Measurements from ENCODE around the gene TBC1D10B. TPM values are rescaled to one million over a fixed set of nuclear protein-coding genes. Genes with fewer than 3 reads are reported as not detected.

Gene TBC1D10B
- total and polyA plus RNA-seq, 9 of the 15 experiments (the other 6 are each of a cell fraction or from before 2014, with no cell fraction given), result 2.2 to 55.4 (median 17.5) TPM

DNA sequence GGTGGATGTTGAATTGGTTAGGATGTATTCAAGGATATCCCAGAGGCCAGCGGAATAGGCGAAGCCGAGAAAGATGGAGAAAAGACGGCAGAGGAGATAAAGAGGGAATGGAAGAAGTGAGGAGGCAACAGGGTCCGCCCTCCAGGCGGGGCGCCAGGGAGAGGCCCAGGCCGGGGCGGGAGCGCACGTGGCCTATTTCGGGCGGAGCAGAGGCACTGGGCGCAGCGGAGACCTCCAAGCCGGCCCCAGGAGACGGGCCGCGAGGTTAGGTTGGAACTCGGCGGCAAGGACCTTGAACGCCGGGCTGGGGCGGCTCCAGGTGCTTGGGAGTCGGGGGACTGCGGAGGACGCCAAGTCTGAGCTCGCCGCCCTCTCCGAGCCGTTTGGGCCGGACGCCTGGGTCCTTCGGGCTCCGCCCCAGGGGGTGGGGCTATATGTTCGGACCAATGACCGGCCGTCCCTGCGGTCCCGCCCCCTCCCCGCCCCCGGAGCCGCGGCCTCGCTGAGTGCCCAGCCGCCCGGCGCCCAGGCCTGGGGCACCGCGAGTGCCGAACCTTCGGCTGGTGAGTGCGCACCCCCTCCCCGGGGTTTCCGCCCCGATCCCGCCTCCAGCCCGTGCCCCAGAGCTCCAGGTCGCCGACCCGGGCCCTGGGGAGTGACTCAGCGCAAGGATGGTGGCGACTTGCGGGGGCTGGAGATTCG lies 37.0 kb upstream of the TBC1D10B start, which contains the start of gene ZNF771 (continued):
- TF ChIP-seq CUX1 (CRISPR knock-in tag; IDR thresholded peaks at IDR 0.05), result no peak
- TF ChIP-seq, protein P1, sequence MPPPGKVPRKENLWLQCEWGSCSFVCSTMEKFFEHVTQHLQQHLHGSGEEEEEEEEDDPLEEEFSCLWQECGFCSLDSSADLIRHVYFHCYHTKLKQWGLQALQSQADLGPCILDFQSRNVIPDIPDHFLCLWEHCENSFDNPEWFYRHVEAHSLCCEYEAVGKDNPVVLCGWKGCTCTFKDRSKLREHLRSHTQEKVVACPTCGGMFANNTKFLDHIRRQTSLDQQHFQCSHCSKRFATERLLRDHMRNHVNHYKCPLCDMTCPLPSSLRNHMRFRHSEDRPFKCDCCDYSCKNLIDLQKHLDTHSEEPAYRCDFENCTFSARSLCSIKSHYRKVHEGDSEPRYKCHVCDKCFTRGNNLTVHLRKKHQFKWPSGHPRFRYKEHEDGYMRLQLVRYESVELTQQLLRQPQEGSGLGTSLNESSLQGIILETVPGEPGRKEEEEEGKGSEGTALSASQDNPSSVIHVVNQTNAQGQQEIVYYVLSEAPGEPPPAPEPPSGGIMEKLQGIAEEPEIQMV (tag; conservative IDR thresholded peaks at IDR 0.05; ENCODE audit: low read depth), result no peak
- TF ChIP-seq ZNF121 (CRISPR knock-in tag; conservative IDR thresholded peaks at IDR 0.05), result no peak
- TF ChIP-seq HOMEZ (CRISPR knock-in tag; IDR thresholded peaks at IDR 0.05), result no peak

Measured in K562 (cell line).